Right lobe of liver (tissue), 4 donors: Measurements from ENCODE around the gene SIK1.

Experiments
- CTCF ChIP-seq, 4 donors: fragments of 200-600 bp in 3 of 4; fragments of 450-650 bp in 1 of 4; IDR thresholded peaks; one replicate each; pipeline versions ENCODE4 v1.5.1 to v1.8.0; 2016 to 2022; ENCODE audit warnings: antibody characterized with exemption in 4 of 4, mild to moderate bottlenecking in 2 of 4
- POLR2A ChIP-seq: fragments of 450-650 bp; IDR thresholded peaks from one replicate; pipeline ENCODE4 v1.6.1; 2017; ENCODE audit warnings: antibody characterized with exemption, mild to moderate bottlenecking
- donor health status: DM: no; HTN: no; CAD: no.
- donor health status: DM: no; HTN: no; CAD: no.
- donor health status: DM: no; HTN: yes; CAD: no.

DNA sequence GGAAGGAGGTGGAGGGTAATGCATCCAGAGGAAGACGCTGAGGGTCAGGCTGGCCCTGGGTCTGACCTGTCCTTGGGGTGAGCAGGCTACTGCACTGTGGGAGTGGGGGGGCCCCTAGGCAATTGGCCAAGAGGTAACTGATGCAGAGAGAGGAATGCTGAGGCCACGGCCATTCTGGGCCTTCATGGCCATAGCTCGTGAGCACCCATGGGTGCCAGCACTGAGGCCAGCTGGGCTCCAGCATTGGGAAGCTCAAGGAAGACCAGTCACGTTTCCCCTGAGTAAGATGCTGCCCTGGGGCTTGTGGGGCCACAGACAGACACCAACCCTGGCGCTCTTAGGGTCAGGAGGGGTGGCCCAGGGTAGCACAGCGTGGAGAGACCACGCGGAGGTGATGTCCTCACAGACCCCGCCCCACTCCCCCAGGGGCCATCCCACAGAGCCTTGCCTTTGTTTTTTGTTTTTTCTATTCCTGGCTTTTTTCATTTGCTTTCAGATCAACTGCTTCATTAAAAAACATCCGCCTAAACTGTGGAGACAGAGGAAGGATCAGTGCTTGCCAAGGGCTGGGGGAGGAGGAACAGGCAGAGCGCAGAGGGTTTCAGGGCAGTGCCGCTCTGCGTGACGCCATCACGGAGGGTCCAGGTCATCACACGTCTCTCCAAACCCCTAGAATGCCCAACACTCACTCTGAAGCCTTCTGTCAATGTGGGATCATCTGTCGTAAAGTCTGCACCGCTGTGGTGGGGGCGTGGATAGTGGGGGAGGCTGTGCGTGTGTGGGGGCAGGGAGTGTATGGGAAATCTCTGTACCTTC is 61.1 kb downstream of the SIK1 start:
- no peak for TF ChIP-seq CTCF (IDR thresholded peaks at IDR 0.05)
- TF ChIP-seq POLR2A, result no peak
